Stimulated activated effector memory CD8-positive, alpha-beta T cell treated with anti-CD3 and anti-CD28 coated beads, Interleukin-12 subunit alpha, Interleukin-12 subunit beta, amount 100 ng/mL, for 72 hours (primary cell): ENCODE measurements around the gene EFCAB13.
A peak's percentile ranks its signal among the peaks of the same experiment; 100 is the strongest.

ENCODE experiments used
- ATAC-seq: fragments of 150-1000 bp; cut with Tn5 transposase; 2 replicates; pipeline ENCODE4 v1.10.0; 2021
- DNase-seq, 2 donors: peaks; one replicate each; pipeline ENCODE4 v3.0.0; 2021 to 2022; ENCODE audit warnings: low spot score in 2 of 2
- H3K27ac Mint-ChIP-seq: one replicate; pipeline ENCODE4 v1.8.0; 2022; ENCODE audit warnings: mild to moderate bottlenecking, mixed read lengths
- H3K36me3 Mint-ChIP-seq: one replicate; pipeline ENCODE4 v1.8.0; 2022; ENCODE audit warnings: mild to moderate bottlenecking, mixed read lengths
- H3K4me1 Mint-ChIP-seq: one replicate; pipeline ENCODE4 v1.8.0; 2022; ENCODE audit warnings: mixed read lengths
- H3K4me3 Mint-ChIP-seq: one replicate; pipeline ENCODE4 v1.8.0; 2022; ENCODE audit warnings: mild to moderate bottlenecking, mixed read lengths
- H3K9me3 Mint-ChIP-seq: one replicate; pipeline ENCODE4 v1.8.0; 2022; ENCODE audit warnings: mixed read lengths

The EFCAB13 gene

DNA sequence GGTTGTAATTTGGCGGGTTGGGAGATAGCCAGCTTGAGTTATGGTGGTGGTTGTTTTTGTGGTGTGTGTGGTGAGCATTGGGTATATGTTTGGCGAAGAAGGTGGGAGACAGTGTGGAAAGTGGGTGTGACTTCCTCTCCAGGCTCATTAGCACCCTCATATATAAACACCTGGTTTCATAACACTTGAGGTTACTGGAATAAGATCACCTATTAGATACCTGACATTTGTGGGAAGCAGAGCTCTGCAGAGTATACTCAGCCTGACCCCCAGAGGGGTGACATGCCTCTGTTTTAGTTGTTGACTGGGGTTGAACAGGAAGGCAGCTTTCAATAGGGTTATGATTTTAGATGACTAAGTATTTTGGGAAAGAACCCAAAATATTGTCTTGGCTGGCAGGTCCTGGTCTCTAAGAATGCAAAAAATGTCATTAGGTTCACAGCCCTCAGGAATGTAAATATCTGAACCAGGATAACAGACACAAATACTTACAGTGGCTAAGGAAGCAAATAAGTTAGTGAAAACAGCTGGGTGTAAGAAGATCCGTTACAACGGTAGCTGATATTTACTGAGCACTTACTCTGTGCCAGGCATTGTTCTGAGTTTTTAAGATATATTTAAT lies 18.3 kb upstream of the EFCAB13 start:
- ATAC-seq (peak; percentile 25), DNase-seq (no peak)
- Mint-ChIP-seq H3K9me3 (peaks cover 4% of the 10 kb centered on the region), H3K36me3 (no peaks in the 10 kb centered on the region), H3K4me1 (peaks cover 26% of the 10 kb centered on the region), H3K27ac (peak overlapping the region; percentile 50), H3K4me3 (no peak overlapping the region)

DNA sequence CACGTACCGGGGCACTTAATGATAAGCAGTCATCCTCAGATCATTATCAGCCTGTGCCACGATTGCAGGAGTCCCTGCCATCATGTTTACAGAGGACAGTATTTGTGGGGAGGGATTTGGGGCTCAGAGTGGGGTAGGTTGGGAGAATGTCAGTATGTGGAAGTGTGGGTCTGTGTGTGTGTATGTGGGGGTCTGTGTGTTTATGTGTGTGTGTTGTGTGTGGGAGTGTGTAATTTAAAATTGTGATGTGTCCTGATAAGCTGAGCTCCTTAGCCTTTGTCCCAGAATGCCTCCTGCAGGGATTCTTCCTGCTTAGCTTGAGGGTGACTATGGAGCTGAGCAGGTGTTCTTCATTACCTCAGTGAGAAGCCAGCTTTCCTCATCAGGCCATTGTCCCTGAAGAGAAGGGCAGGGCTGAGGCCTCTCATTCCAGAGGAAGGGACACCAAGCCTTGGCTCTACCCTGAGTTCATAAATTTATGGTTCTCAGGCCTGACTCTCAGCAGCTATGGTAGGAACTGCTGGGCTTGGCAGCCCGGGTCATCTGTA lies 13.5 kb upstream of the EFCAB13 start:
- H3K4me3 Mint-ChIP-seq = no peak overlapping the region
- no peak overlapping the region for H3K27ac Mint-ChIP-seq
- ATAC-seq (no peak), DNase-seq (peak in 1 of 2 donors; percentile 37)
- peaks cover 11% of the 10 kb centered on the region for H3K4me1 Mint-ChIP-seq
- no peaks in the 10 kb centered on the region for H3K9me3 Mint-ChIP-seq
- no peaks in the 10 kb centered on the region for H3K36me3 Mint-ChIP-seq

DNA sequence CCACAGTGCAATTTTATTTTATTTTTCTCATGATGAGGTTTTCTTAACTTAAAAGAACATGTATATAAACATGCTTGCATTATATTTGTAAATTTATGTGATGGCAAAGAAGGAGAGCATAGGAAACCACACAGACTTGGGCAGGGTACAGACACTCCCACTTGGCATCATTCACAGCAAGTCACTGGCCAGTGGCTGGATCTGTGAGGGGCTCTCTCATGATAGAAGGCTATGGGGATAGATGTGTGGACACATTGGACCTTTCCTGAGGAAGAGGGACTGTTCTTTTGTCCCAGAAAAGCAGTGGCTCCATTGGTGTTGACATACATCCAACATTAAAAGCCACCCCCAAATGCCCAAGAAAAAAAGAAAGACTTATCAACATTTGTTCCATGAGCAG lies 12.3 kb upstream of the EFCAB13 start:
- Mint-ChIP-seq H3K4me1 (peaks cover under 1% of the 10 kb centered on the region), H3K9me3 (no peaks in the 10 kb centered on the region), H3K4me3 (no peak overlapping the region), H3K36me3 (no peaks in the 10 kb centered on the region), H3K27ac (peak overlapping the region; percentile 46)
- peak in 1 of 2 donors; percentile 26 for DNase-seq
- no peak for ATAC-seq

DNA sequence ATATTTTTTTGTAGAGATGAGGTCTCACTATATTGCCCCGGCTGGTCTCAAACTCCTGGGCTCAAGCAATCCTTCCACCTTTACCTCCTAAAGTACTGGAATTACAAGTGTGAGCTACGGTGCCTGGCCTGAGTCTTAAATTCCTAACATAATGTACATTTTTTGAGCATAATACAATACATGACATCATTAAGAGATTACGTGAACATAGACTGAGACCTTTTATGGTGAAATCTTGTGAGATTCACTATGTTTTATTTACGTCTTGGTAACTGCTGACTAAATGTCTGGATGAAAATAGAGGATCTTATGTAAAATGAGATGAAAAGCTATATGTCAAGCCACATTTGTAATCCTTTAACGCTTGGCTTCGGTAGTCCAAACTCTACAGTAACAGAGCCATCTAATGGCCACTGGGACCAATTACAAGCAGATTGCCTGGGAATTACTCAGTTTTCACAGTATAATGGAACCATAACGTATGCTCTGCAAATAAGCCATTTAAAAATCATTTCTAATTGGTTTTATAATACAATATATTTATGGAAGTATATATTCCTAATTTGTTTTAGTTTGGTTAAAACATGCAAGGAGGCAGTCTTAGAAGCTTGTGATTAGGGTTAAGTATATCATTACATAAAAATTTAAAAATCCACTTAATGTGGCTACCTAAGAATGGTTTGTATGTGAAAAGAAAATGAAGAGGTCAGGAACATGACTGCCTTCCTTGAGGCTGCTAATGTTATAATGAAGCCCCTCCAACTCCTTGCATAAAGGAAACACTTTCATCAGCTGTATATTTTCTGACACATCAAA lies 8.1 kb upstream of the EFCAB13 start:
- Mint-ChIP-seq H3K27ac (no peak overlapping the region), H3K4me1 (no peaks in the 10 kb centered on the region), H3K4me3 (no peak overlapping the region), H3K36me3 (no peaks in the 10 kb centered on the region), H3K9me3 (no peaks in the 10 kb centered on the region)
- ATAC-seq (peak; percentile 74), DNase-seq (no peak)

DNA sequence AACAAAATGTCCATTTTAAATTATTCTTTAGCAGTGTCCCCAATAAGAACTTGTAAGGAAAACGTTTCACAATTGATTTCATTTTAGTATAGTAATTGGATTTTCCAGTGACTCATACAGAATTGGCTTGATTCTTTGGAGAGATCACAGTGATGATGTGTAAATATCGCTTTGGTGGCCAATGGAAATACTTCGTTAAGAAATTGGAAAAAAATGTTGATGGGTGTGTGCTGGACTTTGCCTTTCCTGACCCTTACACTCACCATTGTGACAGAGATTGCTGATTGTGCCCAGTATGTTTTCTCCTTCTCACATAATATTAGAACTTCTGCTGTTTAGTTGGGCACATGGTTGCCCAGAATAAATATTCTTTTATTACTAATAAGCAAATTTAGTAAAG lies 7.4 kb upstream of the EFCAB13 start:
- DNase-seq (no peak), ATAC-seq (no peak)
- Mint-ChIP-seq H3K4me3 (no peak overlapping the region), H3K27ac (no peak overlapping the region), H3K36me3 (no peaks in the 10 kb centered on the region), H3K4me1 (no peaks in the 10 kb centered on the region), H3K9me3 (no peaks in the 10 kb centered on the region)

DNA sequence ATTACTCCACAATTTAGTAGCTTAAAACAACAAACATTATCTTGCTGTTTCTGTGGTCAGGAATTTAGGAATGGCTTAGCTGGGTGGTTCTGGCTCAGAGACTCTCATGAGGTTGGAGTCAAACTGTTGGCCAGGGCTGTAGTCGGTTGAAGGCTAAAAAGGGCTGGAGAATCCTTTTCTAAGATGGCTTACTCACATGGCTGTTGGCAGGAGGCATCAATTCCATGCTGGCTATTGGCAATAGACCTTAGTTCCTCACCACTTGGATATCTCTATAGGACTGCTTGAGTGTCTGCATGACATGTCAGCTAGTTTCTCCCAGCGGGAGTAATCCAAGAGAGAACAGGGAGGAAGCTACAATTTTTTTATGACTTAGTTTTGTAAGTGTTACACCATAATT lies 6.6 kb upstream of the EFCAB13 start:
- DNase-seq (no peak), ATAC-seq (no peak)
- Mint-ChIP-seq H3K36me3 (no peaks in the 10 kb centered on the region), H3K4me3 (no peak overlapping the region), H3K9me3 (no peaks in the 10 kb centered on the region), H3K27ac (no peak overlapping the region), H3K4me1 (no peaks in the 10 kb centered on the region)

DNA sequence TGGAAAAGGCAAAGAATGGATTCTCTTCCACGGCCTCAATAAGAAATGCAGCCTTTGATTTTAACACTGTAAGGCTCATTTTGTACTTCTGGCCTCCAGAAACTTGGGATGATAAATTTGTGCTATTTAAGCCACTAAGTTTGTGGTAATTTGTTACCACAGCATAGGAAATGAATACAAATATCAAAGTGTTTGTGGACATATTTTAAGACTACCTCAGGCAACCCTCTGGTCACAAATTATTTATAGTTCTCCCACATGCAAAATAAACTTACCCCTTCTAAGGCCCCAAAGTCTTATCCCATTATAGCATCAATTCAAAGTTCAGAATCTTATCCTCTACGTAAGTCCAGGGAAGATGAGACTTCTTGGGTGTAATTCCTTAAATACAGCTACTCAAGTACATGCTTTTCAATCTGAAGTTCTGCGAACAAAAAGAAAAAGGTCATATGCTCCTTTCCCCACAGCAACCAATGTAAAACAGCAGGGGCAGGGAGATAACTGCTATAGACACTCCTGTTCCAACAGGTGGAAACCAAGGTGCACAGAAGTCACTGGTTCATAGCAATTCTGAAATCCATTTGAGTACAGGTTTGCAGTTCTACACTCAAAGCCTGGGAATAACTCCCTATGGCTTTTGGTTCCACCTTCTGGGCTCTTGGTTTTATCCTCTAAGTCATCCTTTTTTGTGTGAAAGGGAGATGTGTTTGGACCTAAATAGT lies 5.4 kb upstream of the EFCAB13 start:
- no peak overlapping the region for H3K27ac Mint-ChIP-seq
- H3K4me3 Mint-ChIP-seq = no peak overlapping the region

DNA sequence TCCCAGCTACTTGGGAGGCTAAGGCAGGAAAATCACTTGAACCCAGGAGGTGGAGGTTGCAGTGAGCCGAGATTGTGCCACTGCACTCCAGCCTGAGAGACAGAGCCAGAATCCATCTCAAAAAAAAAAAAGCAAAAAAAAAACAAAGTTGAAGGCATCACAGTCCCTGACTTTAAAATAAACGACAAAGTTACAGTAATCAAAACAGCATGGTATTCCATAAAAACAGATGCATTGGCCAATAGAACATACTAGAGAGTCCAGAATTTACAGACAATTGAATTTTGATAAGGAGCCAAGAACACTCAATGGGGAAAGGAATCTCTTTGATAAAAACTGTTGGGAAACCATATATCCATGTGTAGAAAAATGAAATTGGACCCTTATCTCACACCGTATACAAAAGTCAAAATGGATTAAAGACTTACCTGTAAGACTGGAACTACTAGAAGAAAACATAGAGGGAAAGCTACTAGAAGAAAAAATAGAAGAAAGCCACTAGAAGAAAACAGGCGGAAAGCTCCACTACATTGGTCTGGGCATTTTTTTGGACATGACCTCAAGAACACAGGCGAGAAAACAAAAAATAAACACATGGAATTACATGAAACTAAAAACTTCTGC lies 2.8 kb upstream of the EFCAB13 start:
- Mint-ChIP-seq H3K4me1 (peaks cover 19% of the 10 kb centered on the region), H3K4me3 (no peak overlapping the region), H3K27ac (no peak overlapping the region), H3K9me3 (no peaks in the 10 kb centered on the region), H3K36me3 (no peaks in the 10 kb centered on the region)
- DNase-seq (no peak), ATAC-seq (no peak)

More for the DNA sequence above, 5.4 kb upstream of the EFCAB13 start:
- ATAC-seq (no peak), DNase-seq (no peak)
- no peaks in the 10 kb centered on the region for H3K9me3 Mint-ChIP-seq
- H3K36me3 Mint-ChIP-seq = no peaks in the 10 kb centered on the region
- H3K4me1 Mint-ChIP-seq = peaks cover 6% of the 10 kb centered on the region

DNA sequence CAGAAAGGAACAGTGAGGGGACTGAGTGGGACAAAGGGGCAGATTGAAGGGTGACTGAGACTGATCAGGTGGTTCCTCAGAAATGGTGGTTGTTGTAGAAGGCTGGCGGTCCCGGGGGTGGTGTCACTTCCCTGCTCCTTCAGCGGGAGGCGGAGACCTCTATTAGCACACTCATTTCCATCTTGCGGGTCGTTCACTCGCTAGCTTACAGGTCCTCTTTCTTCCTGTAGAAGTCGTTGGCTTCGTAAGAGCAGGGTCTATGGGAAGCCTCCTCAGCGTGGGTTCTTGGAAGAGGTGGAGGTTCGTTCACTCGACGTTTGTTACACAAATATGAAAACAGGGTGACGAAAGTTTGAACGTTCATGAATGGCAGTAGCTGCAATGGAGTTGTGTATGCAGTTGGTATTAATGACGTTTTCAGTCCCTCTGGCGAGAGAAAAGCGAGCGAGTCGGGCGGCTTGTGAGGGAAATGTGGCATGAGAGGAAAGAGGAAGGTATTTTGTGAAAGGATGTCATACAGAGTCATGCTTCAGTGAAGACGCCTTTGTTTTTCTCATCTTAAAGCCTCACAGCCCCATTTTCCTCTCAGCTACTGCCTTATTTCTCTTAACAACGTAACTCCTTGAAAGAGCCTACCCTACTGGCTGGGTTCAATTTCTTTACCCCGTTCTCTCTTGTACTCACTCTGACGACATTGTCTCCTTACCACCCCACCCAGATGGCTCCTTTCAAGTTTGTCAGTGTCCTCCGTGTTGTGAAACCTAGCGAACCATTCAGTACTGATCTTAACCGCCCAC lies 667 bp downstream of the EFCAB13 start:
- peak overlapping the region; percentile 87 for H3K4me3 Mint-ChIP-seq
- H3K36me3 Mint-ChIP-seq = no peaks in the 10 kb centered on the region
- ATAC-seq (peak; percentile 78), DNase-seq (no peak)
- peaks cover 19% of the 10 kb centered on the region for H3K4me1 Mint-ChIP-seq
- no peaks in the 10 kb centered on the region for H3K9me3 Mint-ChIP-seq
- H3K27ac Mint-ChIP-seq = peak overlapping the region; percentile 83

DNA sequence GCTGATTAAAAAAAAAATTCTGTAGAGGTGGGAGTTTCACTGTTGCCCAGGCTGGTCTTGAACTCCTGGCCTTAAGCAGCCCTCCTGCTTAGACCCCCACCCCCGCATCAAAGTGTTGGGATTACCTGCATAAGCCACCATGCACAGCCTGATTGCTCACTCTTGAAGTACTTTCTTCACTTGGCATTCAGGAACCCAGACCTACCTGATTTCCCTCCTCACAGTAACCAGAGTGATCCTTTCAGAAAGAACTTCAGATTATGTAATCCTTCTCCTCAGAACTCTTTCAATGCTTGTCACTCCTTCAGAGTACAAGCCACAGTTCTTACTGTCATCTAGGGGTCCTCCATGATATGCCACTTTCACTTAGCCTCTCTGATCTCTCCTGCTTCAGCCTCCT lies 1.4 kb downstream of the EFCAB13 start:
- Mint-ChIP-seq H3K36me3 (no peaks in the 10 kb centered on the region), H3K4me1 (peaks cover 19% of the 10 kb centered on the region), H3K9me3 (no peaks in the 10 kb centered on the region), H3K4me3 (peak overlapping the region; percentile 87), H3K27ac (peak overlapping the region; percentile 83)
- ATAC-seq (no peak), DNase-seq (no peak)

DNA sequence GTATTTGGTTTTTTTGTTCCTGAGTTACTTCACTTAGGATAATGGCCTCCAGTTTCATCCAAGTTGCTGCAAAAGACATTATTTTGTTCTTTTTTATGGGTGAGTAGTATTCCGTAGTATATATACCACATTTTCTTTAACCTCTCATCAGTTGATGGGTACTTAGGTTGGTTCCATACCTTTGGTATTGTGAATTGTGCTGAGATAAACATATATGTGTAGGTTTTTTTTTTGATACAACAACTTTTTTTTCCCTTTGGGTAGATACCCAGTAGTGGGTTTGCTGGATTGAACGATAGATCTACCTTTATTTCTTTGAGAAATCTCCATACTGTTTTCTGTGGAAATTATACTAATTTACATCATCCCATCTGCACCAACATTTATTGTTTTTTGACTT lies 6.8 kb downstream of the EFCAB13 start:
- Mint-ChIP-seq H3K4me3 (no peak overlapping the region), H3K36me3 (no peaks in the 10 kb centered on the region), H3K27ac (no peak overlapping the region), H3K4me1 (no peaks in the 10 kb centered on the region), H3K9me3 (no peaks in the 10 kb centered on the region)
- ATAC-seq (no peak), DNase-seq (no peak)

DNA sequence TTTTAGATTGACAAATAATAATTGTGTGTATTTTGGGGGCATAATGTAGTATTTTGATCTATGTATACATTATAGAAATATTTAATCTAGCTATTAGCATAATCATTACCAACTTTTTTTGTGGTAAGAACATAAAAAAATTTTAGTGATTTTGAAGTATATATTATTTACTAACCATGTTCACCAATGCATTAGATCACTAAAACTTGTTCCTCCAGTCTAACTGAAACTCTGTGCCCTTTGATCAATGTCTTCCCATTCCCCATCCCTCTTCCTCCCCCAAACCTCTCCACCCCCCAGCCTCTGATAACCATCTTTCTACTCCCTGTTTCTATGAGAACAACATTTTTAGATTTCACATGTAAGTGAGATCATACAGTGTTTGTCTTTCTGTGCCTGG lies 8.5 kb downstream of the EFCAB13 start:
- Mint-ChIP-seq H3K27ac (no peak overlapping the region), H3K9me3 (no peaks in the 10 kb centered on the region), H3K36me3 (no peaks in the 10 kb centered on the region), H3K4me3 (no peak overlapping the region), H3K4me1 (no peaks in the 10 kb centered on the region)
- no peak for ATAC-seq
- DNase-seq = no peak

DNA sequence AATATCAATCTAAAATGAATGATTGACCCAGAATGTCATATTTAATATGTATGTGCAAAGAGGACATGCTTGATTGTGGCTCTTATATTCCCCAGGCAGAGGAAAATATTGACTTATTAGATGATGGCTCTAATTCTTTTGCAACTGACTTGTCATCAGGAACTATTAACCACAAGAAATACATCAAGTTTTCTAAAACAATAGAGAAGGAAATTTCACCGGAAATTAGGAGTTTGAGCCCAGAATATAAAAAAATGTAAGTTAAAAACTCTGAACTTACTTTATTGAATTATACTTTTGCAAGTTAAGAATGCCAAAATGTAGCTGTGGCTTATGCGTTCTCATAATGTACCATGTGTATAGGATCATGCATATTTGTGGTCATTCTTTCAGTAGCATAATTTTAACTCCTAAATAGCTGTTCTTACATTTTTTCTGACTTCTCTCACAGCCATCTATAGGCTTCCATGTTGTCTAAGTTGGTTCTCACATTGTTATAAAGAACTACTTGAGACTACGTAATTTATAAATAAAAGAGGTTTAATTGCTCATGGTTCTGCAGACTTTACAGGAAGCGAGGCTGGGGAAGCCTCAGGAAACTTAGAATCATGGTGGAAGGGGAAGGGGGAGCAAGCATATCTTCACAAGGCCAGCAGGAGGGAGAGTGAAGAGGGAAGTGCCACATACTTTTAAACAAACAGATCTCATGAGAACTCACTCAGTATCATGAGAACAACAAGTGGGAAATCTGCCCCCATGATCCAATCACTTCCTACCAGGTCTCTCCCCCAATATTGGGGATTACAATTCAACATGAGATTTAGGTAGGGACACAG lies 11.6 kb downstream of the EFCAB13 start:
- Mint-ChIP-seq H3K4me3 (no peak overlapping the region), H3K27ac (no peak overlapping the region), H3K4me1 (no peaks in the 10 kb centered on the region), H3K36me3 (no peaks in the 10 kb centered on the region), H3K9me3 (no peaks in the 10 kb centered on the region)
- ATAC-seq (no peak), DNase-seq (no peak)

DNA sequence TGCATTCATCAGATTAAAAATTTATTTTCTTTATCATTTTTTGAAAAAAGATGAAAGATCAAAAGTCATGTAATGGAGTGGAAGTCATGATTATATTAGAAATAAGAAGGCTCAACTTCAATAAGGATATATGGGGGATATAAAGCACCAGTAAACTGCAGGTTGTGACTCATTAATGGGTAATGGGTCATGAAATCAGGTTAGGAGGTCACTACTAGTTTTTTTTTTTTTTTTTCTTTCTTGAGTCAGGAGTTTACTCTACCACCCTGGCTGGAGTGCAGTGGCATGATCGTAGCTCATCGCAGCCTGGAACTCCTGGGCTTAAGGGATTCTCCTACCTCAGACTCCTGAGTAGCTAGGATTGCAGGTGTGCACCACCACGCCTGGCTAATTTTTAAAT lies 14.3 kb downstream of the EFCAB13 start:
- H3K36me3 Mint-ChIP-seq = no peaks in the 10 kb centered on the region
- no peak overlapping the region for H3K27ac Mint-ChIP-seq
- no peak overlapping the region for H3K4me3 Mint-ChIP-seq
- no peaks in the 10 kb centered on the region for H3K4me1 Mint-ChIP-seq
- no peaks in the 10 kb centered on the region for H3K9me3 Mint-ChIP-seq
- no peak for ATAC-seq
- DNase-seq = no peak
